Activated naive CD4-positive, alpha-beta T cell treated with anti-CD3 and anti-CD28 coated beads, Interleukin-2, amount 50 U/mL, for 16 hours (primary cell): Measurements from ENCODE around the gene SLC9A3.

Source experiments
- DNase-seq: peaks from one replicate; pipeline ENCODE4 v3.0.0-alpha.2; 2020

SLC9A3 gene

DNA sequence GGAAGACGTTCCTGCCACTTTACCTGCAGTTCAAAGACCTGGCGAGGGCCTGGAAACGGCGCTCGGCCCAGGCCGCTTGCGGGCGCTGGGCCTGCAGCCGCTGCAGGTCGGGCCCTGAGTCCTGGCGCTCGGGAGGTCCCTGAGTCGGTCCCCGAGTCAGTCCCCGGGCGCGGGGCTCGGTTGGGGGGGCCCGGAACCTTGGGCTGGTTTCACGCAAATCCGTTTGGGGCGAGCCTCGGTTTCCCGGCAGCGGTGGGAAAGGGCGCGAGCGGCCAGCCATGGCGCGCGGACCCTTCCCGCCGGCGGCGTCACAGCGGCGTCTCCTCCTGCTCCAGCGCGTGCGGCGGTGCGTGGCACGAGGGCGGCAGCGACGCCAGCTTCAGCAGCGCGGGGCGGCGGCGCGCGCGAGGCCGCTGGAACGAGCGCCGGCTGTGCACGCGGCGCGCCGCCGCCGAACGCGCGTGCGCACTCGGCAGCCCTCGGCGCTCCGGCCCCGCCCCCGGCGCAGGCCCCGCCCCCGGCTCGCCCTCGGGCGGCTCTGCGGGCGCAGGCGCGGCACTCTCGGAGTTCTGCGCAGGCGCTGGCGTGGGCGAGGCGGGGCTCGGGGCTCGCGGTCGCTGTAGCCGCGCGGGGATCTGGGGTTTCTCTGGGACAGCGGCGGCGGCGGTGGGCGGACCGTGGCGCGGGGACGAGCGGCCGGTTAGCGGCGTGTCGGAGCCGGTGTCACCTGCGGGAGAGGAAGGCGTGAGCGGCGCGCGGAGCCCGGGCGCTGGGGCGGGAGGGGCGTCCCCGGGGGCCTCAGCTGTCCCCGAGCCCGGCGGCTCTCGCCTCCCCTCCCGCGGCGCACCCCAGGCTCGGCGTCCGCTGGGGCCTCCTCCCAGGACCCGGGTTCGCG lies 51.3 kb downstream of the SLC9A3 start:
- peak; percentile 90 for DNase-seq

DNA sequence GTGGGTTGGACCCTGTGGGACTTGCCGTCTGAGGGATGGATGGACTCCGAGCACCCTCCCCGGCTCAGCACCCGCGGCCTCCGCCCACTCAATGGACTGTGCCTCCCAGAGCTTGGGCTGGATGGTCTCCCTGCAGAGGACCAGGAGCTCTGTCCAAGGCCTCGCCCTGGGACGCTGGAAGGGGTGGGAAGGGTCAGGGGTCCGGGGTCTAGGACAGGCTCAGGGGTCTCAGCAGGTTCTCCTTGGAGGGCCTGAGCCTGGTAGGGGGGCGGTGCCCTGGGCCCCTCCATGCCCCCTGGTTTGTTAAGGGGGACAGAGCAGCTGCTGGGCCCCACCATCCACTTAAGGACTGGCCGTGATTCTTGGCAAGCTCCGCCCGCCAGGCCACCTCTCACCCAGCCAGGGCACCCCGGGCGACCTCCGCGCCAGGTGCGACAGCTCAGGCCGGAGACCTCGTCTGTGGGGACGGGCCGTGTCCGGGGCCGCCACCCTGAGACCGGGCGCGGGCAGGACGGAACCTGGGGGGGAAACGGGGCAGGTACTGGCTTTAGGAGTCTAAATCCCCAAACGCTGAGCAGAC lies 52.1 kb downstream of the SLC9A3 start:
- no peak for DNase-seq

DNA sequence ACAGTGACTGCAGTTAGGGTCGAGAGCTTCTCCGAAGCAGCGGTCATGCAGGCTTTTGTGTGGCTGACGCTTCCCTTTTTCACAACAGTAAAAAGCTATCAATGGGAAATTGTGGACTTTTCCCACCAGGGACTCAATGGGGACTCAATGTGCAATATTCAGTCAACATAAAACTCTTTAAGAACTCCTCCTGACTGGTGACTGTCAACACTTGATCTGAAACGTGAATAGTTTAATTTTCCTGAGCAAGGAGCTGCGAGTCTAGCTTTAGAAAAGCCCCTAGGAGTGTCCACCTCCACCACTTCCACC lies 52.5 kb downstream of the SLC9A3 start:
- DNase-seq = no peak

DNA sequence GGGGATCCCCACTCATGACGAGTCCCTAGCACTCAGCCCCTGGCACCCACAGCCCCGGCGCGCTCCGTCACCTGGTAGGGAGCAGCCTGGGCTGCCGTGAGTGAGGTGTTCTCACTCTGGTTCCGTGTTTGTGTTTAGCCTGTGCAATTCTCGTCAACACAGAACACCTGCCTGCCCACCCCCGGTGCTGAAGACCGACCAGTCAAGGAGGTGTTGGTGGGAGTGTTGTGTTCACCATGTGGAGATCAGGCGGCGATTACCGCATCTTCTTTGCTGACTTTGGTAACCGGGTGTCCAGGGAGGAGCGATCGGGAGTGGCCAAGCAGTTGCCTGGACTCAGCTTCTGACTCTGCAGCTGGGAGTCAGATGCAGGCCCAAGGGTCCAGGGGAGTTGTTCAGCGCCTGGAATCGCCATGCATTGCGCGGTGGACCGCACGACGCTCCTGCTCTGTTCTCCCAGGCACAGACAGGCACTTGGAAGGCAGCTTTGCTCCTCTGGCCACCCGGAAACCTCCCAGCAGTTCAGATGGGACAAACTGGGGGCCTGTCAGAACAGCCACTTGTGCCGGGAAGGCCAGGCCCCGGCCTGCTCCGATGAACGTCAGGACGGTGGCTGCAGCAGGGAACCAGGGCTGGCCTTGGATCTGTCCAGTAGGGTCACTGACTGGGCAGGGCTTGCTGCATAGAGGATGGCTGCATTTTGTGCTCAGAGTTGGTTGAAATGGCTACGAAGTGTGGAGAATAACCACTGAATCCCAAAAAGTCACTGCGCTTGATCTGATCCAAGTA lies 53.1 kb downstream of the SLC9A3 start:
- DNase-seq = peak; percentile 10

DNA sequence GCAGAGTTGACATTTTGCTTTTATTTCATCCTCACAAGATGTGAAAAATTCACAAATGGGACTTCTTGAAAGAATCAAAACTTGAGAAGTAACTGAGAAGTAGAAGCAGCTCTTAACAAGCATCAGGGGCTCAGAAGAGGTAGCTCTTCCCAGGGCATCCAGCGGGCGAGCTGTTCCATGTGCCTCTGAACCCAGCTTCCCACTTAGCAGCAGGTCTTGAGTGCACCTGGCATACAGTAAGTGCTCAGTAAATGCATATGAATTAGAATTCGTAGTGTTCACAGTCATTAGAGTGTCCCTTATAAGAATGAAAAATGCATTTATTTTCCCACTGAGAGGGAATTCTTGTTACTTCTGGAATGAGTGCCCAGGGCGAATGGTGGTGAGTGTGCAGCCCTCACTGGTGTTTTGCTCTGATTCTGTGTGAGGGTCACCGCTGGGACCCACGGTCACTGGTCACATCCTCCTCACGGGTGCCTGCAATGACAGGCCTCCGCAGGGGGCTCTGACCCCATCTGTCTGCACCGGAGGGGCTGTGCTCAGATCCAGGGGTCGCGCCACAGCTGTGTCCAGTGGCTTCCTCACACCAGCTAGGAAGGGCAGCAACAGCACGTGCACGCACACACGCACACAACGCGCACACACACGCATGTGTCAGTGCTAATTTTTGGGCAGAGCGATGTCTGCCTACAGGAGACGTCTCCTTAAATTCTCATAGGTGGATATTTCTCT lies 54.3 kb downstream of the SLC9A3 start:
- peak; percentile 7 for DNase-seq

DNA sequence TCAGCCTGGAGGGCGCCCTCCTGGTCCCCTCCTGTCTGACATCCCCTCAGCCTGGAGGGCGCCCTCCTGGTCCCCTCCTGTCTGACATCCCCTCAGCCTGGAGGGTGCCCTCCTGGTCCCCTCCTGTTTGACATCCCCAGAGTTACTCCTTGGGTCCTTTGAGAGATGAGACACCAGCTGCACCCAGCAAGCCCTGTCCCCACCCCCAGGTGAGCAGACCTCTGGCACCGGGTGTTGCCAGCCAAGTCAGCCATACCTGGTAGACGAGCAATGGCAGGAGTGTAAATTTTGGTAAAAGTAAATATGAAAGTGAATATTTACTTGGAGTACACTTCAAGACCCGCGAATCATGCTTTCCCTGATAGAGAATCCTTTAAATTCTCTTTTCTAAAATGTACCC lies 55.8 kb downstream of the SLC9A3 start:
- DNase-seq = no peak

DNA sequence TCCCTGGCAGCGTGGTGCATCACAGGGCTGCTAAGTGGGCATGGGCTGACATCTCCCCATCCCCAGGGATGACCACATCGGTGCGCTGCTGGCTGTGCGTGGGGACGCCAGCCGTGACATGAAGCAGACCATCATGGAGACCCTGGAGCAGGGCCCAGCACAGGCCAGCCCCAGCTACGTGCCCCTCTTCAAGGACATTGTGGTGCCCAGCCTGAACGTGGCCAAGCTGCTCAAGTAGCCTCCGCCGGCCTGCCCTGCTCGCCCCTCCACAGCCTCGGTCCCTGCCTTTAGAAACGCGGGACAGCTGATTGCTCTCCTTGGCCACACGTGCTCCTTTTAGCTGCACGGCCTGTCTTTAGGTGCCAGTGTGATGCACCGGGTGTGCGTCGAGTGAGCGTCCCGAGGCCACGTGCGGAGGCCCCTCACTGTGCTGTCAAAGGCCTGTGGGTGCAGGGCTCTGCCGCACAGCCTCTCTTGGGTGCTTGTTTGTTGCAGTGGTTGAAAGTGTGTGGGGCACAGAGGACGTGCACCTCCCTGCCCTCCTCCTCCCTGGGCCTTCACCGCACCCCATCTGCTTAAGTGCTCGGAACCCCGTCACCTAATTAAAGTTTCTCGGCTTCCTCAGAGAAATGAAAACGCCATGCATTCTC lies 57.5 kb downstream of the SLC9A3 start:
- peak; percentile 6 for DNase-seq

DNA sequence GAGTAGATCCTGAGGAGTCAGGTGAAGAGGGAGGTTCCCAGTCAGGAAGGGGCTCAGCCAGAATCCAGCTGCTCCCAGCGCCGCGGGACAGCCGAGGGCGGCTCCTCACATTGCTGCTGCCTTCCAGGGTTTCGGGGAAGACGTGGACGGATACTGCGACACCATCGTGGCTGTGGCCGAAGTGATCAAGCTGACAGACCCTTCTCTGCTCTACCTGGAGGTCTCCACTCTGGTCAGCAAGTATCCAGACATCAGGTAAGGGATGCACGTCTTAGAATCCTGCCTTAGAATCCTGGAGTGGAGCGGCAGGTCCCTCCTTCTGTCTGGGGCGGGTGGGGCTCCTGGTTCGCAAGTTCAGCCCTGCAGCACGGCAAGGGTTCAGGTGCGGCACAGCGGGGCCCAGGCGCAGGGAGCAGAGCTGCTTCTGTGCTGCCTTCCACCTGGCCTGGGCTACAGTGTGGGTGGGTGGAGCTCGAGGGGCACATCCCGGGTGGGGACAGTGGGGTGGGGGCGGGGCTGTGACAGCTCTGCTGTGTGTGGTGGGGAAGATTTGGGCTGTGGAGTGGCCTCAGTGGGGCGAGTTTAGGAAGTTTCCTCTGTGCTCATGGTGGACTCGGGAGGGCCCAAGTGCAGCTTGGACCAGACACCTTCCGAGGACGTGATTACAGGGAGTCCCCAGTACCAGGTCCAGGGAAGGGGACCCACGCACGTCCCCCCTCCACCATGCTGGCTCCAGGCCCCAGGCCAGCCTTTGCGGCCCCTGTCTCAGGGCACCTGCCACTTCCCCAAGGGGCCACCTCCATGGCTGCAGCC lies 58.5 kb downstream of the SLC9A3 start:
- no peak for DNase-seq

DNA sequence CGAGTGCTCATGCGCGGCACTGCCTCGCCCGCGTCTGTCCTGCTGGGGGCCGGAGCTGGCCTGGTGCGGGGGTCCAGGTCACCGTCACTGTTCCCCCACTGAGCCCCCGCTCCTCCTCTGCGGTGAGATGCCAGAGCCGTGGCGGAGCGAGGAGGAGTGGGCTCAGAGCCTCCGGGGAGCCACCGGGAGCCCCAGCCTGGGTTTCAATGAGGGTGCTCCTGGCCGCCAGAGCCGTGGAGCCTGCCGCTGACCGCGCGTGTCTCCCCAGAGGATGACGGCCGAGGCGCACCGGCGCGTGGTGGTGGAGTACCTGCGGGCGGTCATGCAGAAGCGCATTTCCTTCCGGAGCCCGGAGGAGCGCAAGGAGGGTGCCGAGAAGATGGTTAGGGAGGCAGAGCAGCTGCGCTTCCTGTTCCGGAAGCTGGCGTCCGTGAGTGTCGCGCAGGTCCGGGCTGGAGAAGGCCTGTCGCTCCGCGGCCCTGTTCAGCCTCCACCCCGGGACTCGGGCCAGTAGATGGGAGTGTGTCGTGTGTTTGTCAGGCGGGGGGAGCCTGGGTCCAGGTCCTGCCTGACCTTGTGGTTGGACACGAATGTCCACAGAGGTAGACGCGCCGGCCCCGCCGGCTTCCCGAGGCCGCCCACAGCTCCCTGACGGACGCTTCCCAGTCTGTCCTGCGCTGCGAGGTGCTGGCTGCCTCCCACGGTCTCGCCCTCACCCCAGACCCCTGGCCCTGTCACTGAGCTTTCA lies 59.2 kb downstream of the SLC9A3 start:
- peak; percentile 10 for DNase-seq

DNA sequence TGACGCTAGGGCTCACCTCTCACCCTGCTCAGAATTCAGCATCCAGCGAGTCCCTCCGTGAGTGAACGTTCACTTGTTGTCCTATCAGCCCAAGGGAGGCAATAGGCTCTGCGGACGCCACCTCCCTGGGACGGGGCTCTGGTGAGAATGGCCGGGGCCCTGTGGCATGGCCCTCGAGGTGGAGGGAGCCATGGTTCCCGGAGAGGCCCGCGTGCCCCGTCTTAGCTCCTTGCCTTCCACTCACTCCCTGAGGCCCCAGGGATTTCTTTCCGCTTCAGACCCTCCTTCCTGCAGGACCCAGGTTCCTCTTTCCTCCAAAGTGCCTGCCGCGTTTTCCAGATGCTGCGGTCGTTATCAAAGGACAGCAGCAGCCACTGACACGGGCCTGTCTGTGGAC lies 59.8 kb downstream of the SLC9A3 start:
- peak; percentile 16 for DNase-seq

DNA sequence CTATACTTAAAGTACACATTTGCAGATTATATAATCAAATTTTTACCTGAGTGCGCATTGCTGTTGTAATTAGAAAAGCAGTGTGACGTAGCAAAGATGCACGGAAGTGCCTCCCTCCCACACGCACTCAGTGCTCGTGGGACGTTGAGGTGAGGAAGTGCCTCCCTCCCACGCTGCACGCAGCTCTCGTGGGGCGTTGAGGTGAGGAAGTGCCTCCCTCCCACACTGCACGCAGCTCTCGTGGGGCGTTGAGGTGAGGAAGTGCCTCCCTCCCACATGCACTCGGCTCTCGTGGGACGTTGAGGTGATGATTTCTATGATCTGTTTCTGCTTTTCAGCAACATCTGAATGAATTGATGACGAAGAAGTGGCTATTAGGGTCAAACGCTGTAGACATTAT lies 60.3 kb downstream of the SLC9A3 start:
- peak; percentile 86 for DNase-seq

DNA sequence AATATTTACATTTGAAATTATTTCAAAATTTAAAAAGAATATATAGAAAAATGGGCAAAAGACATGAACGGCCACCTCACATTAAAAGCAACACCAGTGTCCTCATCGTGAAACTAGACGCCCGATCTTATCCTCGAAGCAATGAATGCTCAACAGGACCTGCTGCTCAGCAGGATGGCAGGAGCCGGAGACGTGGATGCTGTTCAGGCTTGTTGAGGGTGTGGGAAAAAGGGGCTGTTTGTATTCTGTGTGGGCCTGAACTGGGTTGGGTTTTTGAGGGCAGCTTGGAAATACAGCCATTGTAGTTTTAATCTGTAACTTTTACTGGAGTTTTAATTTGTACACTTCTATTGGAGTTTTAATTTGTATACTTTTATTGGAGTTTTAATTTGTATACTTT lies 60.9 kb downstream of the SLC9A3 start:
- no peak for DNase-seq

DNA sequence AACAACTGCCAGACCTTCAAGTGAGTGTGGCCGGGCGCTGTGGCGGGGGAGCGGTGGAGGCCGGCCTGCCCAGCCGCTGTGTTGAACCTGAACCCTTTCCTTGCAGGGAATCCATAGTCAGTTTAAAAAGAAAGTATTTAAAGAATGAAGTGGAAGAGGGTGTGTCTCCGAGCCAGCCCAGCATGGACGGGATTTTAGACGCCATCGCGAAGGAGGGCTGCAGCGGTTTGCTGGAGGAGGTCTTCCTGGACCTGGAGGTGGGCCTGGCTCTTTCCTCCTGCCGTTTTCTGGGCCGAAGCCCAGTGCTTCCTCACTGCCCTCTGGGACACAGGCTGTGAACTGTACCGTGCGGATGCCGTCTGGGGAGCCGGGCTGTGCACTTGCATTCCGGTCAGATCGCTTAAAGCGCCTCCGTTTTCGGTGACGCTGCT lies 62.2 kb downstream of the SLC9A3 start:
- DNase-seq = no peak

DNA sequence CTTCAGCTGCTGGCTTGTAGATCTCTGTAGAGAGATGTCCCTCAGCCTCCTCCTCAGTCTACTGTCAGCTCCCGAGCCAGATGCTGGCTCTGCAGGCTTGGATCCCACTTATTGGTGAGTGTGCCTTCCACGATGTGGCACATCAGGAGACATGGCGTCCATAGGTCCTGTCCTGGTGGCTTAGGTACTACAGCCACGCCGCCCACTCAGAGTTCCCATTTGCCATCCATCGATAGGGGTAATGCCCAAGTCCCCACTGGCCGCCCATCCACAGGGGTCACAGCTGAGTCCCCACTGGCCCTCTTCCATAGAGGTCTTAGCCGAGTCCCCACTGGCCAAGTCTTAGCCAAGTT lies 64.0 kb downstream of the SLC9A3 start:
- DNase-seq = no peak

DNA sequence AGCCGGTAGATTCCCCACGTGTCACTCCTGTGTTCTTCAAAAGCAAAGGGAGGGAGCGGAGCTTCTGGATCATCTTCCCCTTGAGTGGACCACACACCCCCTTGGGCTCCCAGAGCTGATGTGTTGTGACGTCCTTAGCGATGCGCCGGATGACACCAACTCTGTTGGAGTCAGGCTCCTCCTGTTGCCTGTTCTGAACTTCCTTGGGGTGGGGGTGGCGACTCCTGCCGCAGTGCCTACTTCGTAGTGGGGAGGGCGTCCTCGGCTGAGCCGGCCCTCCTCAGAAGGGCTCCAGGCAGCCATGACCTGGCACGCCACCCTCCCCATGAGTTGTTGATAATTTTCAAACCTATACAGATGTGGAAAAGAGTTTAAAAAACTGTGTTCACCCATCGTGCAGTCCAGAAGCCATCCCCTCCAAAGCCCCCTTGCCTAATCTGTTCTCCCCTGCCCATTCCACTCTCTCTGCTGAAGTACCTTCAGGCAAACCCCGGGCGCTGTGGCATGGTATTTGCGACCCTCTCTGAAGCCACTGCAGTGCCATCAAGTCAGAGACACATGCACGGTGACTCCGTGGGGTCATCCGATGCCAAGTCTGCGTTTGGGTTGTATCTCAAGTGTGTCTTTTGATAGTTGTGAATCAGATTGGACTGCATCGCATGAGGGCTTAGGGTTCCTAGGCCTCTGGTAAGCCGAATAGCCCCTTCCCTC lies 64.5 kb downstream of the SLC9A3 start:
- DNase-seq = no peak

DNA sequence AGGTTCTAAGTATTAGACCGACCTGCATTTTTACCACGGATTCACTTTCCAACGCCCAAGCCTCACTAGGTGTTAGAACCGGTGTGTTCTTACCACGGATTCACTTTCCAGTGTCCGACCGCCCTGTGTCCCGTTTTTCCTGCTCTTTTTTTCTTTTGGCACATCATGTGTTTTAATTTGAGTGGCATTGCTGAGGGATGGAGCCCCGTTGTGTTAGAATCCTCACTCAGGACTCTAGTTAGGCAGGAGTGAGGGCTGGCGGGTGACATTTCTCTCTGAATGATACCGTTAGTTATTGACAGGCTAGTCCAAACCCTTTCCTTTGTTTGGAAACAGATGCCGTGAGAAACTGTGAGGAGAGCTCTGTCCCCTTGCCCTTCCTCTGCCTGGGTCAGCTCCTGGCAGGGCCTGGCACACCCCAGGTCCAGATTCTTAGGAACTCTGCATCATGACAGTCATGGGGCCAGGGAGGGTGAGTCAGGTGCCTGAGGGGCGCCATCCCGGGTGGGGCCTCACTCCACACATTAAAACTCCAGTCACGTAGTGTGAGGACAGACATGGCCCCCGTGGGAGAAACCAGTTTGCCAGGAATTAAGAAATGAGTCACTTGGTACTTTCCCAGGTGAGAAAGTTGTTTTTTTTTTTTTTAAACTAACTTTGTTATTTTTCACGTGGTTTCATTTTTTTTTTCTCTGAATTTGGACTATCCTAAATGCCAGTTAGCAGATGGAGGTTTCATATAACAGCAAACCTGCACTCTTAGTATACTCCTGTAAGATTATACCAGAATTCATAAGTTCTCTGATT lies 65.5 kb downstream of the SLC9A3 start:
- DNase-seq = peak; percentile 78

DNA sequence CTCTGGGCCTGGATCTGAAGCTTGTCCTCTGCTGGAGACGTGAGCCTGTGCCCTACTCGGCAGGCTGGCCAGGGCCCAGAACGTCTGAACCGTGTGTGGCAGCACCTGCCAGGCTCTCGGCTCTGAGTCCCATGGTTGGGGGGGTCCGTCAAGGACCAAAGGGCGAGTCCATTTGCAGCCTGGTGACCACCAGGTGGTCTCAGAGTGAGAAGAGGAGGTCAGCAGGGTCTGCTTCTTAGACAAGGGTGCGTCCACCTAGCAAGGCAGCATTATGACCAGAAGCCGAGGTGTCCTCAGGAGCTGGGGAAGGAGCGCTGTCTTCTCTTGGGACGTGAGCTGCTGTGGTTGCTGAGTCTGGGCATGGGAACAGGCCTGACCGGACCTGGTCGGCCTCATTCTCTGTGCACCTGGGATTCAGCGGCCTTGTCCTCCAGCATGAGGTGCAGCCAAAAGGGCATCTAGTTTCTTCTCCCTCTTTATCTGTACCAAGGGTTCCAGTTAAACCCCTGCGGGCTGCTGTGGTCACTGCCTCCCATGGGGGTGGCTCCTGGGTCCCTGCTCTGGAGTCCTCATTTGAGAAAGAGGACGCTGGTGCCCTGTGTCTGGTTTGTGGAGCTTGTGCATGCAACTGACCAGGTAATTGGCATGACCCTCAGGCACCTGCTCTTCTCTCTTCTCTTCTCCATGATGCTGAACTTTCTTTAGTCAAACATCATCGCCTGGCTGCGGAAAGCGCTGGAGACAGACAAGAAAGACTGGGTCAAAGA lies 66.9 kb downstream of the SLC9A3 start:
- DNase-seq = no peak

DNA sequence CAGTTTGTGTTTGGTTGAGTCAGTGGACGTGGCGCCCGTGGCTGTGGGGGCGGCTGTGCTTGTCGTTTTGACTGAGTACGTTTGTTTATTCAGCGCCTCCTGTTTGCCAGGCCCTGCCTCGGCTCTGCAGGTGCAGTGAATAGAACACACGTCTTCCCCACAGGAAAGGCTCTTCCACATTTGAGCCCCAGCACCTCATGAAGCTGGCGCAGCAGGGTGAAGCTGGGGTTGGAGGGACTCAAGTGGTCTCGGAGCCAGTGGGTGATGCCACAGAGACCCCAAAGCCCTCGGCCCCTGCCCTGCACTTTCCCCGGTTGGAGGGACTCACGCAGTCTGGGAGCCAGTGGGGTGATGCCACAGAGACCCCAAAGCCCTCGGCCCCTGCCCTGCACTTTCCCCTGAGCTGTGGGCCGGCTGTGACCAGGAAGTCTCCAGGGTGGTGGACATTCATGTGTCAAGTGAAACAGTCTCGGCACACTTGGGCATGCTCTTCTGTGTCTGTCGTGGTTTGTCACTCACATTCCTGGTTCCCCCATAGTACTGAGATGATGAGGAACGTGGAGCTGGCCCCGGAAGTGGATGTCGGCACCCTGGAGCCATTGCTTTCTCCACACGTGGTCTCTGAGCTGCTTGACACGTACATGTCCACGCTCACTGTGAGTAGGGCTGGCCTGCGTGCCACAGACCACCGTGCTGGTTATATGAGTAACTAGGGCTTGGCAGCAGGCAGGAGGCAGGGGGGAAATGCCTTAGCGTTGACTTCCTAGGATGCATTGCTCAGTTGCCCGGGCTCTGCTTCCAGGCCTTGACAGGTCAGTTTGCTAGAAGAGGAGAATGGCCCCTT lies 67.7 kb downstream of the SLC9A3 start:
- DNase-seq = no peak
